WTC11 (cell line): ENCODE measurements around the gene CD244.

Experiments
- JAZF1 ChIP-seq: fragments of 250-450 bp; sonication (Bioruptor Pico); IDR thresholded peaks from 2 replicates; pipeline ENCODE4 v1.9.0; 2021; ENCODE audit warnings: moderate library complexity, mild to moderate bottlenecking, inconsistent platforms
- RELA ChIP-seq: sonication (generic); formaldehyde crosslinking; IDR thresholded peaks from 2 replicates; pipeline ENCODE4 v1.8.1; 2022; ENCODE audit warnings: missing genetic modification reagents, mild to moderate bottlenecking, borderline replicate concordance
- SP1 ChIP-seq: sonication (generic); formaldehyde crosslinking; conservative IDR thresholded peaks from 2 replicates; pipeline ENCODE4 v1.8.1; 2022; ENCODE audit warnings: missing genetic modification reagents
- ZNF121 ChIP-seq: sonication (generic); formaldehyde crosslinking; IDR thresholded peaks from 2 replicates; pipeline ENCODE4 v1.8.0; 2023; ENCODE audit warnings: missing genetic modification reagents
- ZNF138 ChIP-seq: sonication (generic); formaldehyde crosslinking; conservative IDR thresholded peaks from 2 replicates; pipeline ENCODE4 v1.8.1; 2022; ENCODE audit warnings: mild to moderate bottlenecking, moderate library complexity, missing genetic modification reagents
- TF ChIP-seq, protein P1 (sequence below): fragments of 200-600 bp; IDR thresholded peaks from 2 replicates; pipeline ENCODE4 v1.8.0; 2022; ENCODE audit warnings: antibody characterized with exemption
- TF ChIP-seq, protein P2 (sequence below): sonication (generic); formaldehyde crosslinking; IDR thresholded peaks from 2 replicates; pipeline ENCODE4 v1.8.0; 2022; ENCODE audit warnings: missing genetic modification reagents
- TF ChIP-seq, protein P3 (sequence below): sonication (generic); formaldehyde crosslinking; IDR thresholded peaks from 2 replicates; pipeline ENCODE4 v1.8.1; 2022; ENCODE audit warnings: low read depth, missing genetic modification reagents, borderline replicate concordance
- TF ChIP-seq, protein P4 (sequence below): sonication (generic); formaldehyde crosslinking; IDR thresholded peaks from 2 replicates; pipeline ENCODE4 v1.8.1; 2022; ENCODE audit warnings: mild to moderate bottlenecking, moderate library complexity, missing genetic modification reagents
- TF ChIP-seq, protein P5 (sequence below): fragments of 250-450 bp; sonication (Bioruptor Pico); IDR thresholded peaks from 2 replicates; pipeline ENCODE4 v2.1.2; 2022; ENCODE audit warnings: mild to moderate bottlenecking, moderate library complexity
- TF ChIP-seq, protein P6 (sequence below): sonication (generic); formaldehyde crosslinking; IDR thresholded peaks from 2 replicates; pipeline ENCODE4 v1.8.0; 2022; ENCODE audit warnings: mild to moderate bottlenecking, missing genetic modification reagents
- TF ChIP-seq, protein P7 (sequence below): sonication (generic); formaldehyde crosslinking; IDR thresholded peaks from 2 replicates; pipeline ENCODE4 v1.8.0; 2022; ENCODE audit warnings: mild to moderate bottlenecking, missing genetic modification reagents
- TF ChIP-seq, protein P8 (sequence below): sonication (generic); formaldehyde crosslinking; IDR thresholded peaks from 2 replicates; pipeline ENCODE4 v1.8.0; 2023; ENCODE audit warnings: missing genetic modification reagents, mild to moderate bottlenecking, borderline replicate concordance
- TF ChIP-seq, protein P9 (sequence below): fragments of 250-450 bp; sonication (Bioruptor Pico); IDR thresholded peaks from 2 replicates; pipeline ENCODE4 v1.9.0; 2021; ENCODE audit warnings: mild to moderate bottlenecking, borderline replicate concordance

DNA sequence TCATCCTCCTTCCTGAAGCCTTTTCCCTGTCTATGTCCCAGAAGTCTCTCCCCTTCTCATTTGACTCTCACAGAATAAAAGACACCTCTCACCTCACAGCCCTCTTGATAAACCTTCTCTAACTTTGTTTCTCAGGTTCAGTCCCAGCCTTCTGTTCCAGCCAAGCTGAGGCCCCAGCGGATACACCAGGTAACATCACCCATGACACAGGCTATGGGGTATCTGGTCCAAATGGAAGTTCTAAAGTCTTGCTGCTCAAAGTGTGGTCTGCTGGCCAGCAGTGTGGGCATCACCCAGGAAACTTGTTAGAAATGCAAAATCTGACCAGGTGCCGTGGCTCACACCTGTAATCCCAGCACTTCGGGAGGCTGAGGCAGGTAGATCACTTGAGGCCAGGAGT lies 43.5 kb downstream of the CD244 start:
- TF ChIP-seq ZNF138 (CRISPR knock-in tag) (no peak), JAZF1 (CRISPR knock-in tag) (no peak), ZNF121 (CRISPR knock-in tag) (no peak), SP1 (CRISPR knock-in tag) (no peak), RELA (CRISPR knock-in tag) (no peak)
- TF ChIP-seq, protein P1, sequence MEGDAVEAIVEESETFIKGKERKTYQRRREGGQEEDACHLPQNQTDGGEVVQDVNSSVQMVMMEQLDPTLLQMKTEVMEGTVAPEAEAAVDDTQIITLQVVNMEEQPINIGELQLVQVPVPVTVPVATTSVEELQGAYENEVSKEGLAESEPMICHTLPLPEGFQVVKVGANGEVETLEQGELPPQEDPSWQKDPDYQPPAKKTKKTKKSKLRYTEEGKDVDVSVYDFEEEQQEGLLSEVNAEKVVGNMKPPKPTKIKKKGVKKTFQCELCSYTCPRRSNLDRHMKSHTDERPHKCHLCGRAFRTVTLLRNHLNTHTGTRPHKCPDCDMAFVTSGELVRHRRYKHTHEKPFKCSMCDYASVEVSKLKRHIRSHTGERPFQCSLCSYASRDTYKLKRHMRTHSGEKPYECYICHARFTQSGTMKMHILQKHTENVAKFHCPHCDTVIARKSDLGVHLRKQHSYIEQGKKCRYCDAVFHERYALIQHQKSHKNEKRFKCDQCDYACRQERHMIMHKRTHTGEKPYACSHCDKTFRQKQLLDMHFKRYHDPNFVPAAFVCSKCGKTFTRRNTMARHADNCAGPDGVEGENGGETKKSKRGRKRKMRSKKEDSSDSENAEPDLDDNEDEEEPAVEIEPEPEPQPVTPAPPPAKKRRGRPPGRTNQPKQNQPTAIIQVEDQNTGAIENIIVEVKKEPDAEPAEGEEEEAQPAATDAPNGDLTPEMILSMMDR, result no peak
- TF ChIP-seq, protein P2, sequence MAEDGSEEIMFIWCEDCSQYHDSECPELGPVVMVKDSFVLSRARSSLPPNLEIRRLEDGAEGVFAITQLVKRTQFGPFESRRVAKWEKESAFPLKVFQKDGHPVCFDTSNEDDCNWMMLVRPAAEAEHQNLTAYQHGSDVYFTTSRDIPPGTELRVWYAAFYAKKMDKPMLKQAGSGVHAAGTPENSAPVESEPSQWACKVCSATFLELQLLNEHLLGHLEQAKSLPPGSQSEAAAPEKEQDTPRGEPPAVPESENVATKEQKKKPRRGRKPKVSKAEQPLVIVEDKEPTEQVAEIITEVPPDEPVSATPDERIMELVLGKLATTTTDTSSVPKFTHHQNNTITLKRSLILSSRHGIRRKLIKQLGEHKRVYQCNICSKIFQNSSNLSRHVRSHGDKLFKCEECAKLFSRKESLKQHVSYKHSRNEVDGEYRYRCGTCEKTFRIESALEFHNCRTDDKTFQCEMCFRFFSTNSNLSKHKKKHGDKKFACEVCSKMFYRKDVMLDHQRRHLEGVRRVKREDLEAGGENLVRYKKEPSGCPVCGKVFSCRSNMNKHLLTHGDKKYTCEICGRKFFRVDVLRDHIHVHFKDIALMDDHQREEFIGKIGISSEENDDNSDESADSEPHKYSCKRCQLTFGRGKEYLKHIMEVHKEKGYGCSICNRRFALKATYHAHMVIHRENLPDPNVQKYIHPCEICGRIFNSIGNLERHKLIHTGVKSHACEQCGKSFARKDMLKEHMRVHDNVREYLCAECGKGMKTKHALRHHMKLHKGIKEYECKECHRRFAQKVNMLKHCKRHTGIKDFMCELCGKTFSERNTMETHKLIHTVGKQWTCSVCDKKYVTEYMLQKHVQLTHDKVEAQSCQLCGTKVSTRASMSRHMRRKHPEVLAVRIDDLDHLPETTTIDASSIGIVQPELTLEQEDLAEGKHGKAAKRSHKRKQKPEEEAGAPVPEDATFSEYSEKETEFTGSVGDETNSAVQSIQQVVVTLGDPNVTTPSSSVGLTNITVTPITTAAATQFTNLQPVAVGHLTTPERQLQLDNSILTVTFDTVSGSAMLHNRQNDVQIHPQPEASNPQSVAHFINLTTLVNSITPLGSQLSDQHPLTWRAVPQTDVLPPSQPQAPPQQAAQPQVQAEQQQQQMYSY (CRISPR knock-in tag), result no peak
- TF ChIP-seq, protein P3, sequence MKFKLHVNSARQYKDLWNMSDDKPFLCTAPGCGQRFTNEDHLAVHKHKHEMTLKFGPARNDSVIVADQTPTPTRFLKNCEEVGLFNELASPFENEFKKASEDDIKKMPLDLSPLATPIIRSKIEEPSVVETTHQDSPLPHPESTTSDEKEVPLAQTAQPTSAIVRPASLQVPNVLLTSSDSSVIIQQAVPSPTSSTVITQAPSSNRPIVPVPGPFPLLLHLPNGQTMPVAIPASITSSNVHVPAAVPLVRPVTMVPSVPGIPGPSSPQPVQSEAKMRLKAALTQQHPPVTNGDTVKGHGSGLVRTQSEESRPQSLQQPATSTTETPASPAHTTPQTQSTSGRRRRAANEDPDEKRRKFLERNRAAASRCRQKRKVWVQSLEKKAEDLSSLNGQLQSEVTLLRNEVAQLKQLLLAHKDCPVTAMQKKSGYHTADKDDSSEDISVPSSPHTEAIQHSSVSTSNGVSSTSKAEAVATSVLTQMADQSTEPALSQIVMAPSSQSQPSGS (CRISPR knock-in tag), result no peak
- TF ChIP-seq, protein P4, sequence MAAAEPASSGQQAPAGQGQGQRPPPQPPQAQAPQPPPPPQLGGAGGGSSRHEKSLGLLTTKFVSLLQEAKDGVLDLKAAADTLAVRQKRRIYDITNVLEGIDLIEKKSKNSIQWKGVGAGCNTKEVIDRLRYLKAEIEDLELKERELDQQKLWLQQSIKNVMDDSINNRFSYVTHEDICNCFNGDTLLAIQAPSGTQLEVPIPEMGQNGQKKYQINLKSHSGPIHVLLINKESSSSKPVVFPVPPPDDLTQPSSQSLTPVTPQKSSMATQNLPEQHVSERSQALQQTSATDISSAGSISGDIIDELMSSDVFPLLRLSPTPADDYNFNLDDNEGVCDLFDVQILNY, result no peak
- TF ChIP-seq, protein P5, sequence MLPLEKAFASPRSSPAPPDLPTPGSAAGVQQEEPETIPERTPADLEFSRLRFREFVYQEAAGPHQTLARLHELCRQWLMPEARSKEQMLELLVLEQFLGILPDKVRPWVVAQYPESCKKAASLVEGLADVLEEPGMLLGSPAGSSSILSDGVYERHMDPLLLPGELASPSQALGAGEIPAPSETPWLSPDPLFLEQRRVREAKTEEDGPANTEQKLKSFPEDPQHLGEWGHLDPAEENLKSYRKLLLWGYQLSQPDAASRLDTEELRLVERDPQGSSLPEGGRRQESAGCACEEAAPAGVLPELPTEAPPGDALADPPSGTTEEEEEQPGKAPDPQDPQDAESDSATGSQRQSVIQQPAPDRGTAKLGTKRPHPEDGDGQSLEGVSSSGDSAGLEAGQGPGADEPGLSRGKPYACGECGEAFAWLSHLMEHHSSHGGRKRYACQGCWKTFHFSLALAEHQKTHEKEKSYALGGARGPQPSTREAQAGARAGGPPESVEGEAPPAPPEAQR (CRISPR knock-in tag), result no peak
- TF ChIP-seq, protein P6, sequence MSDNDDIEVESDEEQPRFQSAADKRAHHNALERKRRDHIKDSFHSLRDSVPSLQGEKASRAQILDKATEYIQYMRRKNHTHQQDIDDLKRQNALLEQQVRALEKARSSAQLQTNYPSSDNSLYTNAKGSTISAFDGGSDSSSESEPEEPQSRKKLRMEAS (CRISPR knock-in tag), result no peak
- TF ChIP-seq, protein P7, sequence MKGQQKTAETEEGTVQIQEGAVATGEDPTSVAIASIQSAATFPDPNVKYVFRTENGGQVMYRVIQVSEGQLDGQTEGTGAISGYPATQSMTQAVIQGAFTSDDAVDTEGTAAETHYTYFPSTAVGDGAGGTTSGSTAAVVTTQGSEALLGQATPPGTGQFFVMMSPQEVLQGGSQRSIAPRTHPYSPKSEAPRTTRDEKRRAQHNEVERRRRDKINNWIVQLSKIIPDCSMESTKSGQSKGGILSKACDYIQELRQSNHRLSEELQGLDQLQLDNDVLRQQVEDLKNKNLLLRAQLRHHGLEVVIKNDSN (CRISPR knock-in tag), result no peak
- TF ChIP-seq, protein P8, sequence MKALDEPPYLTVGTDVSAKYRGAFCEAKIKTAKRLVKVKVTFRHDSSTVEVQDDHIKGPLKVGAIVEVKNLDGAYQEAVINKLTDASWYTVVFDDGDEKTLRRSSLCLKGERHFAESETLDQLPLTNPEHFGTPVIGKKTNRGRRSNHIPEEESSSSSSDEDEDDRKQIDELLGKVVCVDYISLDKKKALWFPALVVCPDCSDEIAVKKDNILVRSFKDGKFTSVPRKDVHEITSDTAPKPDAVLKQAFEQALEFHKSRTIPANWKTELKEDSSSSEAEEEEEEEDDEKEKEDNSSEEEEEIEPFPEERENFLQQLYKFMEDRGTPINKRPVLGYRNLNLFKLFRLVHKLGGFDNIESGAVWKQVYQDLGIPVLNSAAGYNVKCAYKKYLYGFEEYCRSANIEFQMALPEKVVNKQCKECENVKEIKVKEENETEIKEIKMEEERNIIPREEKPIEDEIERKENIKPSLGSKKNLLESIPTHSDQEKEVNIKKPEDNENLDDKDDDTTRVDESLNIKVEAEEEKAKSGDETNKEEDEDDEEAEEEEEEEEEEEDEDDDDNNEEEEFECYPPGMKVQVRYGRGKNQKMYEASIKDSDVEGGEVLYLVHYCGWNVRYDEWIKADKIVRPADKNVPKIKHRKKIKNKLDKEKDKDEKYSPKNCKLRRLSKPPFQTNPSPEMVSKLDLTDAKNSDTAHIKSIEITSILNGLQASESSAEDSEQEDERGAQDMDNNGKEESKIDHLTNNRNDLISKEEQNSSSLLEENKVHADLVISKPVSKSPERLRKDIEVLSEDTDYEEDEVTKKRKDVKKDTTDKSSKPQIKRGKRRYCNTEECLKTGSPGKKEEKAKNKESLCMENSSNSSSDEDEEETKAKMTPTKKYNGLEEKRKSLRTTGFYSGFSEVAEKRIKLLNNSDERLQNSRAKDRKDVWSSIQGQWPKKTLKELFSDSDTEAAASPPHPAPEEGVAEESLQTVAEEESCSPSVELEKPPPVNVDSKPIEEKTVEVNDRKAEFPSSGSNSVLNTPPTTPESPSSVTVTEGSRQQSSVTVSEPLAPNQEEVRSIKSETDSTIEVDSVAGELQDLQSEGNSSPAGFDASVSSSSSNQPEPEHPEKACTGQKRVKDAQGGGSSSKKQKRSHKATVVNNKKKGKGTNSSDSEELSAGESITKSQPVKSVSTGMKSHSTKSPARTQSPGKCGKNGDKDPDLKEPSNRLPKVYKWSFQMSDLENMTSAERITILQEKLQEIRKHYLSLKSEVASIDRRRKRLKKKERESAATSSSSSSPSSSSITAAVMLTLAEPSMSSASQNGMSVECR (CRISPR knock-in tag), result no peak
- TF ChIP-seq, protein P9, sequence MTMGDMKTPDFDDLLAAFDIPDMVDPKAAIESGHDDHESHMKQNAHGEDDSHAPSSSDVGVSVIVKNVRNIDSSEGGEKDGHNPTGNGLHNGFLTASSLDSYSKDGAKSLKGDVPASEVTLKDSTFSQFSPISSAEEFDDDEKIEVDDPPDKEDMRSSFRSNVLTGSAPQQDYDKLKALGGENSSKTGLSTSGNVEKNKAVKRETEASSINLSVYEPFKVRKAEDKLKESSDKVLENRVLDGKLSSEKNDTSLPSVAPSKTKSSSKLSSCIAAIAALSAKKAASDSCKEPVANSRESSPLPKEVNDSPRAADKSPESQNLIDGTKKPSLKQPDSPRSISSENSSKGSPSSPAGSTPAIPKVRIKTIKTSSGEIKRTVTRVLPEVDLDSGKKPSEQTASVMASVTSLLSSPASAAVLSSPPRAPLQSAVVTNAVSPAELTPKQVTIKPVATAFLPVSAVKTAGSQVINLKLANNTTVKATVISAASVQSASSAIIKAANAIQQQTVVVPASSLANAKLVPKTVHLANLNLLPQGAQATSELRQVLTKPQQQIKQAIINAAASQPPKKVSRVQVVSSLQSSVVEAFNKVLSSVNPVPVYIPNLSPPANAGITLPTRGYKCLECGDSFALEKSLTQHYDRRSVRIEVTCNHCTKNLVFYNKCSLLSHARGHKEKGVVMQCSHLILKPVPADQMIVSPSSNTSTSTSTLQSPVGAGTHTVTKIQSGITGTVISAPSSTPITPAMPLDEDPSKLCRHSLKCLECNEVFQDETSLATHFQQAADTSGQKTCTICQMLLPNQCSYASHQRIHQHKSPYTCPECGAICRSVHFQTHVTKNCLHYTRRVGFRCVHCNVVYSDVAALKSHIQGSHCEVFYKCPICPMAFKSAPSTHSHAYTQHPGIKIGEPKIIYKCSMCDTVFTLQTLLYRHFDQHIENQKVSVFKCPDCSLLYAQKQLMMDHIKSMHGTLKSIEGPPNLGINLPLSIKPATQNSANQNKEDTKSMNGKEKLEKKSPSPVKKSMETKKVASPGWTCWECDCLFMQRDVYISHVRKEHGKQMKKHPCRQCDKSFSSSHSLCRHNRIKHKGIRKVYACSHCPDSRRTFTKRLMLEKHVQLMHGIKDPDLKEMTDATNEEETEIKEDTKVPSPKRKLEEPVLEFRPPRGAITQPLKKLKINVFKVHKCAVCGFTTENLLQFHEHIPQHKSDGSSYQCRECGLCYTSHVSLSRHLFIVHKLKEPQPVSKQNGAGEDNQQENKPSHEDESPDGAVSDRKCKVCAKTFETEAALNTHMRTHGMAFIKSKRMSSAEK, result no peak
